Measurements from ENCODE around the gene TFAP2E.

- peak; percentile 82 for TF ChIP-seq CTCF (IDR thresholded peaks at IDR 0.05; ENCODE audit: insufficient read depth, low read depth, low read length)
- no peak for TF ChIP-seq EZH2 (IDR thresholded peaks at IDR 0.05; ENCODE audit: insufficient read depth, low read length)
Observed at GRCh38 chr1:35564037-35564883, 8.9 kb upstream of the TFAP2E start.
